ENCODE data around the gene CTXN1. TPM values are rescaled to one million over a fixed set of nuclear protein-coding genes. Genes with fewer than 3 reads are reported as not detected.
A peak's percentile ranks its signal among the peaks of the same experiment; 100 is the strongest.

CTXN1 gene
- total RNA-seq, 1 donor from 2014 or later = 14.2 TPM

DNA sequence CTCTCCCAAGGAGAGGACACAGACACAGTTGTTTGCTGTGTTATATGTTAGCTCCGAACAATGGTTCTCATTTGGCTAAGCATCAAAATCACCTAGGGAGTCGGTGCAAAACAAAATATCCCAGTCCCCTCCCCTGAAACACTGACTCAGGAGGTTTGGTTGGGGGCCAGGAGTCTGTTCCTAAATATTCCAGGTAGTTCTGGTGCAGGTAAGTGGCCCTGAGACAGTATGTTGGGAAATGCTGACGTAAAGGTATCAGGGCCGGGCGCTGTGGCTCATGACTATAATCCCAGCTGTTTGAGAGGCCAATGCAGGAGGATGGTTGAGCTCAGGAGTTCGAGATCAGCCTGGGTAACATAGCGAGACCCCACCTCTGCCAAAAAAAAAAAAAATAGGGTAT, 24.6 kb downstream of the CTXN1 start:
- Histone ChIP-seq H3K27me3 (no peaks in the 10 kb centered on the region), H3K4me1 (peaks cover 48% of the 10 kb centered on the region), H3K36me3 (peaks cover 0 to 7% of the 10 kb centered on the region in 2 donors), H3K4me3 (no peak overlapping the region), H3K27ac (peak overlapping the region; percentile 88), H3K9me3 (no peaks in the 10 kb centered on the region)
- TF ChIP-seq POLR2AphosphoS5 (IDR thresholded peaks at IDR 0.05; ENCODE audit: insufficient read depth in 1 of 2, low read depth in 1 of 2) (no peak), POLR2A (IDR thresholded peaks at IDR 0.05) (no peak)
- TF ChIP-seq, protein P1, sequence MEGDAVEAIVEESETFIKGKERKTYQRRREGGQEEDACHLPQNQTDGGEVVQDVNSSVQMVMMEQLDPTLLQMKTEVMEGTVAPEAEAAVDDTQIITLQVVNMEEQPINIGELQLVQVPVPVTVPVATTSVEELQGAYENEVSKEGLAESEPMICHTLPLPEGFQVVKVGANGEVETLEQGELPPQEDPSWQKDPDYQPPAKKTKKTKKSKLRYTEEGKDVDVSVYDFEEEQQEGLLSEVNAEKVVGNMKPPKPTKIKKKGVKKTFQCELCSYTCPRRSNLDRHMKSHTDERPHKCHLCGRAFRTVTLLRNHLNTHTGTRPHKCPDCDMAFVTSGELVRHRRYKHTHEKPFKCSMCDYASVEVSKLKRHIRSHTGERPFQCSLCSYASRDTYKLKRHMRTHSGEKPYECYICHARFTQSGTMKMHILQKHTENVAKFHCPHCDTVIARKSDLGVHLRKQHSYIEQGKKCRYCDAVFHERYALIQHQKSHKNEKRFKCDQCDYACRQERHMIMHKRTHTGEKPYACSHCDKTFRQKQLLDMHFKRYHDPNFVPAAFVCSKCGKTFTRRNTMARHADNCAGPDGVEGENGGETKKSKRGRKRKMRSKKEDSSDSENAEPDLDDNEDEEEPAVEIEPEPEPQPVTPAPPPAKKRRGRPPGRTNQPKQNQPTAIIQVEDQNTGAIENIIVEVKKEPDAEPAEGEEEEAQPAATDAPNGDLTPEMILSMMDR (IDR thresholded peaks at IDR 0.05) = no peak
- no peak for DNase-seq (ENCODE audit: extremely low spot score in 2 of 2)
- intact Hi-C loops (cut with DNase I) = no loop called here

DNA sequence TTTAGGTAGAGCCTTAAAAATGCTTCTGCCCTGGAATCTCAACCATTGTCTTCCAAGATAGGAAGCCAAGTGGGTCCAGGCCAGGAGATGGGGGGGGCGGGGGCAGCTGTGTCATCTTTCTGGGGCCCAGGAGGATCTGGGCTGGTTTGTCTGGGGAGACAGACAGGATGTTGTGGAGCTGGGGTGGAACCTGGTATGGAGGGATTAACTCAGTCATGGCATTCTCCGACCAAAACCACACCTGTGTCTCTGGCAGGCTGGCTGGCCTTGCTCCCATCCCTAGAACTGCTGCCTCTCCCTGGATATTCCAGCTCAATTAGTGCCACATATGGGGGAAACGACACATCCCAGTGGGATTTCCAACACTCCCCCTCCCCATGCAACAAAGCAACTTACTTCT, 25.0 kb downstream of the CTXN1 start:
- Histone ChIP-seq H3K27me3 (no peaks in the 10 kb centered on the region), H3K36me3 (peaks cover 0 to 3% of the 10 kb centered on the region in 2 donors), H3K27ac (peak overlapping the region; percentile 88), H3K4me1 (peaks cover 44% of the 10 kb centered on the region), H3K9me3 (no peaks in the 10 kb centered on the region), H3K4me3 (no peak overlapping the region)
- no peak for TF ChIP-seq POLR2A (IDR thresholded peaks at IDR 0.05)
- peak in 1 of 2 donors; percentile 6 for TF ChIP-seq POLR2AphosphoS5 (IDR thresholded peaks at IDR 0.05; ENCODE audit: insufficient read depth in 1 of 2, low read depth in 1 of 2)
- DNase-seq (ENCODE audit: extremely low spot score in 2 of 2) = no peak
- intact Hi-C loops (cut with DNase I) = no loop called here

DNA sequence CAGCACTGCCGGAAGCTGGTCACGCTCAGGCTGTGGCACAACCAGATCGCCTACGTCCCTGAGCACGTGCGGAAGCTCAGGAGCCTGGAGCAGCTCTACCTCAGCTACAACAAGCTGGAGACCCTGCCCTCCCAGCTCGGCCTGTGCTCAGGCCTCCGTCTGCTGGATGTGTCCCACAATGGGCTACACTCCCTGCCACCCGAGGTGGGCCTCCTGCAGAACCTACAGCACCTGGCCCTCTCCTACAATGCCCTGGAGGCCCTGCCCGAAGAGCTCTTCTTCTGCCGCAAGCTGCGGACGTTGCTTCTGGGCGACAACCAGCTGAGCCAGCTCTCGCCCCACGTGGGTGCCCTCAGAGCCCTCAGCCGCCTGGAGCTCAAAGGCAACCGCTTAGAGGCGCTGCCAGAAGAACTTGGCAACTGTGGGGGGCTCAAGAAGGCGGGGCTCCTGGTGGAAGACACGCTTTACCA, 25.5 kb downstream of the CTXN1 start:
- Histone ChIP-seq H3K4me3 (no peak overlapping the region), H3K36me3 (no peaks in the 10 kb centered on the region), H3K4me1 (peaks cover 39% of the 10 kb centered on the region), H3K27me3 (no peaks in the 10 kb centered on the region), H3K9me3 (no peaks in the 10 kb centered on the region), H3K27ac (peak overlapping the region; percentile 88)
- TF ChIP-seq POLR2AphosphoS5 (IDR thresholded peaks at IDR 0.05; ENCODE audit: insufficient read depth in 1 of 2, low read depth in 1 of 2) = peak in 1 of 2 donors; percentile 19
- no peak for TF ChIP-seq POLR2A (IDR thresholded peaks at IDR 0.05)
- TF ChIP-seq, protein P1 (IDR thresholded peaks at IDR 0.05) = no peak
- no peak for DNase-seq (ENCODE audit: extremely low spot score in 2 of 2)
- intact Hi-C loops (cut with DNase I) = no loop called here

DNA sequence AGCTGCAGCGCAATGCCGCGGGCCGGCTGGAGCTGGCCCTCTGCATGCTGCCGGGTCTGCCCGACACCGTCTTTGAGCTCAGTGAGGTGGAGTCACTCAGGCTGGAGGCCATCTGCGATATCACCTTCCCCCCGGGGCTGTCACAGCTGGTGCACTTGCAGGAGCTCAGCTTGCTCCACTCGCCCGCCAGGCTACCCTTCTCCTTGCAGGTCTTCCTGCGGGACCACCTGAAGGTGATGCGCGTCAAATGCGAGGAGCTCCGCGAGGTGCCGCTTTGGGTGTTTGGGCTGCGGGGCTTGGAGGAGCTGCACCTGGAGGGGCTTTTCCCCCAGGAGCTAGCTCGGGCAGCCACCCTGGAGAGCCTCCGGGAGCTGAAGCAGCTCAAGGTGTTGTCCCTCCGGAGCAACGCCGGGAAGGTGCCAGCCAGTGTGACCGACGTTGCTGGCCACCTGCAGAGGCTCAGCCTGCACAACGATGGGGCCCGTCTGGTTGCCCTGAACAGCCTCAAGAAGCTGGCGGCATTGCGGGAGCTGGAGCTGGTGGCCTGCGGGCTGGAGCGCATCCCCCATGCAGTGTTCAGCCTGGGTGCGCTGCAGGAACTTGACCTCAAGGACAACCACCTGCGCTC, 26.1 kb downstream of the CTXN1 start:
- H3K27ac ChIP-seq = peak overlapping the region; percentile 88
- no peak for DNase-seq (ENCODE audit: extremely low spot score in 2 of 2)
- no peaks in the 10 kb centered on the region for H3K36me3 ChIP-seq
- TF ChIP-seq, protein P1 (IDR thresholded peaks at IDR 0.05) = no peak
- TF ChIP-seq POLR2A (IDR thresholded peaks at IDR 0.05) (no peak), POLR2AphosphoS5 (IDR thresholded peaks at IDR 0.05; ENCODE audit: insufficient read depth in 1 of 2, low read depth in 1 of 2) (no peak)
- intact Hi-C loops (cut with DNase I) = no loop called here
- no peak overlapping the region for H3K4me3 ChIP-seq
- H3K27me3 ChIP-seq = no peaks in the 10 kb centered on the region
- no peaks in the 10 kb centered on the region for H3K9me3 ChIP-seq
- peaks cover 33% of the 10 kb centered on the region for H3K4me1 ChIP-seq

- TF ChIP-seq POLR2AphosphoS5 (IDR thresholded peaks at IDR 0.05; ENCODE audit: insufficient read depth in 1 of 2, low read depth in 1 of 2) (no peak), POLR2A (IDR thresholded peaks at IDR 0.05) (no peak)
- TF ChIP-seq, protein P1 (IDR thresholded peaks at IDR 0.05) = no peak
- Histone ChIP-seq H3K4me3 (no peak overlapping the region), H3K27ac (no peak overlapping the region), H3K9me3 (no peaks in the 10 kb centered on the region), H3K27me3 (no peaks in the 10 kb centered on the region), H3K4me1 (peaks cover 30% of the 10 kb centered on the region), H3K36me3 (no peaks in the 10 kb centered on the region)
- intact Hi-C loops (cut with DNase I) = no loop called here
- DNase-seq (ENCODE audit: extremely low spot score in 2 of 2) = no peak
These were observed 27.0 kb downstream of the CTXN1 start for GRCh38 chr19:7898967-7899366.

All from vagina (tissue), 2 donors.